Left renal pelvis (tissue), 4 donors: ENCODE measurements around the gene ZC3H4. TPM values are rescaled to one million over a fixed set of nuclear protein-coding genes. Genes with fewer than 3 reads are reported as not detected.

ENCODE experiments used
- DNase-seq, 4 donors: peaks; one replicate each; pipeline ENCODE4 v3.0.0-alpha.2; 2013; ENCODE audit warnings: low read depth in 4 of 4, low spot score in 3 of 4
- polyA plus RNA-seq, 4 donors: library from polyadenylated mRNA; unstranded; fragments of 120-200 nt; gene quantifications; one replicate each; pipeline ENCODE4 v1.2.1, GENCODE V29; 2013; ENCODE audit not compliant: insufficient read length in 4 of 4

ZC3H4 gene
- polyA plus RNA-seq, 4 donors, result 29.9 to 42.0 (median 35.5) TPM

GRCh38 chr19:47023448-47023794 lies 90.2 kb downstream of the ZC3H4 start:
- no peak for DNase-seq

GRCh38 chr19:47022541-47023447 lies 90.8 kb downstream of the ZC3H4 start:
- DNase-seq, result no peak

GRCh38 chr19:47022140-47022536 lies 91.4 kb downstream of the ZC3H4 start:
- no peak for DNase-seq

GRCh38 chr19:47021536-47022139 lies 91.9 kb downstream of the ZC3H4 start:
- no peak for DNase-seq

GRCh38 chr19:47020992-47021496 lies 92.5 kb downstream of the ZC3H4 start:
- DNase-seq, result no peak

- no peak for DNase-seq
Measured at GRCh38 chr19:47020132-47020805, 93.3 kb downstream of the ZC3H4 start.

GRCh38 chr19:47019431-47020041 lies 94.0 kb downstream of the ZC3H4 start, which contains the start of gene NPAS1:
NPAS1 (plus strand) TSS chr19:47019837; CDS start chr19:47021048, 1,211 bp downstream.
- DNase-seq, result no peak

GRCh38 chr19:47018923-47019322 lies 94.7 kb downstream of the ZC3H4 start:
- DNase-seq, result no peak

Other genes with a start within 250 kb of the ZC3H4 start
- gene NPAS1, start 93.9 kb downstream of the ZC3H4 start, polyA plus RNA-seq, result 1 to 10 TPM in 2 of 4 donors, under 1 TPM in 2; 0.78 to 3.7 (median 1.1) TPM
- 10 to 100 TPM in 2 of 4 donors, 1 to 10 TPM in 2; 4.0 to 17.1 (median 10.1) TPM for gene TMEM160, start 65.2 kb downstream of the ZC3H4 start, polyA plus RNA-seq
- gene SAE1, start 17.1 kb upstream of the ZC3H4 start, polyA plus RNA-seq, result 100 to 1,000 TPM; 105 to 132 (median 121) TPM
- gene BBC3, start 117.4 kb upstream of the ZC3H4 start, polyA plus RNA-seq, result 1 to 10 TPM; 1.7 to 3.7 (median 2.6) TPM
- gene CCDC9, start 142.7 kb upstream of the ZC3H4 start, polyA plus RNA-seq, result 10 to 100 TPM; 20.9 to 32.2 (median 23.7) TPM
- 10 to 100 TPM in 2 of 4 donors, 1 to 10 TPM in 2; 5.6 to 11.4 (median 8.9) TPM for gene INAFM1, start 161.1 kb upstream of the ZC3H4 start, polyA plus RNA-seq
- 1 to 10 TPM; 3.8 to 8.1 (median 6.7) TPM for gene C5AR1, start 196.1 kb upstream of the ZC3H4 start, polyA plus RNA-seq
- gene C5AR2, start 218.4 kb upstream of the ZC3H4 start, polyA plus RNA-seq, result under 1 TPM; 0.20 to 0.64 (median 0.34) TPM
- 10 to 100 TPM in 3 of 4 donors, 1 to 10 TPM in 1; 9.8 to 19.8 (median 11.4) TPM for gene DHX34, start 235.5 kb upstream of the ZC3H4 start, polyA plus RNA-seq